ENCODE results near the gene GRK5. TPM values are rescaled to one million over a fixed set of nuclear protein-coding genes. Genes with fewer than 3 reads are reported as not detected.

The GRK5 gene
- total RNA-seq, 1 experiment from 2014 or later = 4.8 TPM

DNA sequence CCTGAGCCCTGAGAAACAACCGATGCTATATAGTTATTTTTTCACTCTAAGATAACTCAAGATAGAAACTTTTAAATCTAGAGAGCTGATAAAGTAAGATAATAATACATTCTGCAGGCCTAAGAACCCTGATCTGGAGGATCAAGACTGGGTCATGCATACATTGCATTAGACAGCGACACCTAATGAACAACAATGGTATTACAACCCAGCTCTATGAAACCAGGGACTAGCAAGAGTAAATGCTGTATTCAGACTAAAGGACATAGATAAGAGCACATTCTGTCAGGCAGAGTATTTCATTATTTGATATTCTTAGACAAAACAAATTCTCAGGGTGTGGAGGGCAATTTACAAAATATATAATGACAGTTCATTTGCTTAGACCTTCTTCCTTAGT, 148.6 kb downstream of the GRK5 start:
- H3K9me2 ChIP-seq (ENCODE audit: insufficient read depth) = no peaks in the 10 kb centered on the region
- no peak overlapping the region for H3K4me3 ChIP-seq
- BruUV-seq (replicated peaks) = no TSS peak
- no peaks in the 10 kb centered on the region for H3K4me1 ChIP-seq (replicated peaks; ENCODE audit: insufficient read depth)
- no peaks in the 10 kb centered on the region for H3K79me2 ChIP-seq (ENCODE audit: low read depth)
- TF ChIP-seq, protein P1, sequence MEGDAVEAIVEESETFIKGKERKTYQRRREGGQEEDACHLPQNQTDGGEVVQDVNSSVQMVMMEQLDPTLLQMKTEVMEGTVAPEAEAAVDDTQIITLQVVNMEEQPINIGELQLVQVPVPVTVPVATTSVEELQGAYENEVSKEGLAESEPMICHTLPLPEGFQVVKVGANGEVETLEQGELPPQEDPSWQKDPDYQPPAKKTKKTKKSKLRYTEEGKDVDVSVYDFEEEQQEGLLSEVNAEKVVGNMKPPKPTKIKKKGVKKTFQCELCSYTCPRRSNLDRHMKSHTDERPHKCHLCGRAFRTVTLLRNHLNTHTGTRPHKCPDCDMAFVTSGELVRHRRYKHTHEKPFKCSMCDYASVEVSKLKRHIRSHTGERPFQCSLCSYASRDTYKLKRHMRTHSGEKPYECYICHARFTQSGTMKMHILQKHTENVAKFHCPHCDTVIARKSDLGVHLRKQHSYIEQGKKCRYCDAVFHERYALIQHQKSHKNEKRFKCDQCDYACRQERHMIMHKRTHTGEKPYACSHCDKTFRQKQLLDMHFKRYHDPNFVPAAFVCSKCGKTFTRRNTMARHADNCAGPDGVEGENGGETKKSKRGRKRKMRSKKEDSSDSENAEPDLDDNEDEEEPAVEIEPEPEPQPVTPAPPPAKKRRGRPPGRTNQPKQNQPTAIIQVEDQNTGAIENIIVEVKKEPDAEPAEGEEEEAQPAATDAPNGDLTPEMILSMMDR (conservative IDR thresholded peaks at IDR 0.05) = peak; percentile 61
- no peak for TF ChIP-seq EZH2 (IDR thresholded peaks at IDR 0.05; ENCODE audit: low read depth)
- H3K9me3 ChIP-seq (ENCODE audit: insufficient read depth, low read depth) = no peaks in the 10 kb centered on the region; the same call in 1 of the 2 replicates
- POLR2A ChIA-PET (ENCODE audit: unreplicated experiment) = no interaction called here
- no peak for DNase-seq
- H3F3A ChIP-seq (ENCODE audit: insufficient read depth, low read depth) = no peaks in the 10 kb centered on the region
- intact Hi-C loops (cut with micrococcal nuclease; ENCODE audit: unreplicated experiment) = no loop called here
- no peak overlapping the region for H2AFZ ChIP-seq
- no peaks in the 10 kb centered on the region for H3K36me3 ChIP-seq (ENCODE audit: low read depth)
- H3K27me3 ChIP-seq (ENCODE audit: insufficient read depth, low read depth) = no peaks in the 10 kb centered on the region
- CTCF ChIA-PET = no interaction called here
- H3K27ac ChIP-seq = no peak overlapping the region
- no peak overlapping the region for H3K4me2 ChIP-seq
- H4K20me1 ChIP-seq (ENCODE audit: insufficient read depth) = no peaks in the 10 kb centered on the region

DNA sequence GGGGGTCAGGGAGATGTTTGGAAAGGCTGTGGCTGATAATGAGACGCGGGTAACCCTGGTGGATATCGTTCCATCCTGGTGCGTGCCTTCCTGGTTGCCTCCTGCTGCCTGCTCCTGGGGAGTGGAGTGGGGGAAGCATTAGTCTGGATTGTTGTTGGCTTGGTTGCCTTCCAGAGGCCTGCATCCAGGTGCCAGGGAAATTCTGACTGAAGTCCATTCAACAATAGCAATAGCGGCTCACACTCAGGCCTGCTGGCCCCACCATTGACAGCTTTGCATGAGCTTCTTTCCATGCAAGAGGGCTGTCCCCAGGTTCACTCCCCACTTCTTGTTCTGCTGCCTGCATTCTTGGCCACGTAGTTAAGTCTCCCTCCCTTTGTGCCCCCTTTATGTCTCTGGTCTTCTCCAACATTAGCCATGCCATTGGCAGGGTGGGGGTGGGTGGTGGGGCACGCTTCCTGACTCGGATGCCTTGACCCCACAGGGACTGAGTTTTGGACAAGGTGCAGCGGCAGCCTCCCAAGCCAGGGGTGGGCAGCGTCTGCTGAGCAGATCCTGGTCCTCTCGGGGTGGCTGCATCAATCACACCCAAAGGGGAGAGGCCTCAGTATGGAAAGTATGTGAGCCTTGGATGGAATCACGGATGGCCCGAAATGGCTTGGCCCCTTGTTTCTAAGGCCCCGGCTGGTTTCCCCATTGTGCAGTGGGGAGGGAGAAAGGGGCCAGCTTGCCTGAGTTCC, 150.2 kb downstream of the GRK5 start:
- no peak for DNase-seq
- Histone ChIP-seq H3K79me2 (ENCODE audit: low read depth) (no peaks in the 10 kb centered on the region), H3K36me3 (ENCODE audit: low read depth) (no peaks in the 10 kb centered on the region), H2AFZ (no peak overlapping the region), H3F3A (ENCODE audit: insufficient read depth, low read depth) (0 out of 2 replicates have a peak, but pooled peaks cover 5% of the 10 kb centered on the region), H3K27ac (no peak overlapping the region), H3K9me3 (ENCODE audit: insufficient read depth, low read depth) (no peaks in the 10 kb centered on the region; the same call in 1 of the 2 replicates), H3K4me3 (no peak overlapping the region), H3K9me2 (ENCODE audit: insufficient read depth) (no peaks in the 10 kb centered on the region), H3K27me3 (ENCODE audit: insufficient read depth, low read depth) (no peaks in the 10 kb centered on the region), H3K4me2 (no peak overlapping the region), H4K20me1 (ENCODE audit: insufficient read depth) (no peaks in the 10 kb centered on the region), H3K4me1 (replicated peaks; ENCODE audit: insufficient read depth) (0 out of 2 replicates have a peak, but pooled peaks cover 6% of the 10 kb centered on the region)
- BruUV-seq (replicated peaks) = no TSS peak
- CTCF ChIA-PET = no interaction called here
- POLR2A ChIA-PET (ENCODE audit: unreplicated experiment) = no interaction called here
- intact Hi-C loops (cut with micrococcal nuclease; ENCODE audit: unreplicated experiment) = no loop called here
- TF ChIP-seq, protein P1 (conservative IDR thresholded peaks at IDR 0.05) = no peak
- TF ChIP-seq EZH2 (IDR thresholded peaks at IDR 0.05; ENCODE audit: low read depth) = no peak

GRCh38 chr10:119358152-119358512, 150.8 kb downstream of the GRK5 start:
- Histone ChIP-seq H3K9me3 (ENCODE audit: insufficient read depth, low read depth) (no peaks in the 10 kb centered on the region; the same call in 1 of the 2 replicates), H4K20me1 (ENCODE audit: insufficient read depth) (no peaks in the 10 kb centered on the region), H3K79me2 (ENCODE audit: low read depth) (no peaks in the 10 kb centered on the region), H3F3A (ENCODE audit: insufficient read depth, low read depth) (0 out of 2 replicates have a peak, but pooled peaks cover 5% of the 10 kb centered on the region), H3K4me1 (replicated peaks; ENCODE audit: insufficient read depth) (0 out of 2 replicates have a peak, but pooled peaks cover 6% of the 10 kb centered on the region), H3K27ac (no peak overlapping the region), H3K4me3 (no peak overlapping the region), H3K9me2 (ENCODE audit: insufficient read depth) (no peaks in the 10 kb centered on the region), H3K36me3 (ENCODE audit: low read depth) (no peaks in the 10 kb centered on the region), H3K4me2 (no peak overlapping the region), H2AFZ (no peak overlapping the region), H3K27me3 (ENCODE audit: insufficient read depth, low read depth) (no peaks in the 10 kb centered on the region)
- intact Hi-C loops (cut with micrococcal nuclease; ENCODE audit: unreplicated experiment) = no loop called here
- DNase-seq = no peak
- CTCF ChIA-PET = no interaction called here
- no peak for TF ChIP-seq EZH2 (IDR thresholded peaks at IDR 0.05; ENCODE audit: low read depth)
- TF ChIP-seq, protein P1 (conservative IDR thresholded peaks at IDR 0.05) = no peak
- POLR2A ChIA-PET (ENCODE audit: unreplicated experiment) = no interaction called here
- no TSS peak for BruUV-seq (replicated peaks)

Data from PC-9 (cell line).